Stomach (tissue), 9 donors: ENCODE measurements around the gene JCHAIN. TPM values are rescaled to one million over a fixed set of nuclear protein-coding genes. Genes with fewer than 3 reads are reported as not detected.
A peak's percentile ranks its signal among the peaks of the same experiment; 100 is the strongest.
"Not testable (repeated sequence)": the region's sequence is repeated elsewhere in the genome, so short reads cannot be mapped to it uniquely, and the experiment has no call there.

ENCODE experiments used
- DNase-seq, 2 donors: peaks; one replicate each; pipeline versions ENCODE4 v3.0.0 to v3.0.0-alpha.2; 2013 to 2019
- H3K27ac ChIP-seq, 5 donors: fragments of 200-600 bp in 4 of 5; sonication (generic) in 4 of 5; one replicate each; pipeline ENCODE4 v1.5.1; 2013 to 2019; ENCODE audit warnings: mild to moderate bottlenecking in 1 of 5, moderate library complexity in 1 of 5
- H3K27me3 ChIP-seq, 3 donors: fragments of 200-600 bp; sonication (generic); one replicate each; pipeline ENCODE4 v1.5.1; 2017 to 2019; ENCODE audit warnings: mixed run types in 1 of 3
- H3K36me3 ChIP-seq, 4 donors: fragments of 200-600 bp; sonication (generic); 1 replicate in 3 of 4; 2 replicates in 1 of 4; pipeline ENCODE4 v1.5.1; 2016 to 2019
- H3K4me1 ChIP-seq, 4 donors: fragments of 200-600 bp; sonication (generic); one replicate each; pipeline ENCODE4 v1.5.1; 2016 to 2019
- H3K4me3 ChIP-seq, 4 donors: fragments of 200-600 bp; sonication (generic) in 3 of 4; one replicate each; pipeline ENCODE4 v1.5.1; 2016 to 2019; ENCODE audit warnings: mild to moderate bottlenecking in 1 of 4
- H3K9me3 ChIP-seq, 4 donors: fragments of 200-600 bp; sonication (generic); one replicate each; pipeline ENCODE4 v1.5.1; 2016 to 2019
- EP300 ChIP-seq: sonication (generic); formaldehyde crosslinking; IDR thresholded peaks from one replicate; pipeline ENCODE4 v1.6.1; 2017; ENCODE audit warnings: antibody characterized with exemption
- POLR2A ChIP-seq, 4 donors: fragments of 450-650 bp; IDR thresholded peaks; one replicate each; pipeline ENCODE4 v1.6.1; 2016; ENCODE audit warnings: antibody characterized with exemption in 4 of 4, control low read depth in 2 of 4, mild to moderate bottlenecking in 1 of 4, moderate library complexity in 1 of 4
- POLR2AphosphoS5 ChIP-seq, 3 donors: sonication (generic); formaldehyde crosslinking; IDR thresholded peaks; one replicate each; pipeline ENCODE4 v1.6.1; 2016; ENCODE audit warnings: antibody characterized with exemption in 3 of 3
- WGBS, 5 donors: extraction: QIAGEN DNeasy Blood & Tissue Kit in 3 of 5; methylation state at CpG; one replicate each; pipeline versions ENCODE4 v1.1.5 to v1.1.7; 2013 to 2018; 5-methylcytosine and 5-hydroxymethylcytosine counted together
- intact Hi-C: fragments of 100-400 bp; cut with DNase I; formaldehyde crosslinking; loops from one replicate; pipeline ENCODE4 v1.15.1; 2023; ENCODE audit warnings: low total_unique reads
- polyA plus RNA-seq, 3 donors: library from polyadenylated mRNA; stranded (reverse); fragments of 200-250 nt; gene quantifications; one replicate each; pipeline ENCODE4 v1.2.3, GENCODE V29; 2013
- total RNA-seq, 5 donors: library from RNA; depleted of rRNA; stranded (reverse); fragments of >200 nt; gene quantifications; one replicate each; pipeline versions ENCODE4 v1.1.0 to v1.2.3, GENCODE V29; 2014 to 2016
- TF ChIP-seq, protein P1 (sequence below), 7 experiments: fragments of 450-650 bp in 4 of 7; fragments of 200-600 bp in 3 of 7; sonication (generic) in 3 of 7; IDR thresholded peaks; one replicate each; pipeline ENCODE4 v1.5.1; 2016 to 2019; ENCODE audit warnings: antibody characterized with exemption in 7 of 7, control low read depth in 2 of 7, mild to moderate bottlenecking in 1 of 7
- donor health status: healthy with polysubstance abuse.
- donor health status: Bipolar disorder and iron deficiency.
- donor health status: healthy.

The JCHAIN gene
- total and polyA plus RNA-seq, 8 donors: 5.5 to 284 (median 41.9) TPM

DNA sequence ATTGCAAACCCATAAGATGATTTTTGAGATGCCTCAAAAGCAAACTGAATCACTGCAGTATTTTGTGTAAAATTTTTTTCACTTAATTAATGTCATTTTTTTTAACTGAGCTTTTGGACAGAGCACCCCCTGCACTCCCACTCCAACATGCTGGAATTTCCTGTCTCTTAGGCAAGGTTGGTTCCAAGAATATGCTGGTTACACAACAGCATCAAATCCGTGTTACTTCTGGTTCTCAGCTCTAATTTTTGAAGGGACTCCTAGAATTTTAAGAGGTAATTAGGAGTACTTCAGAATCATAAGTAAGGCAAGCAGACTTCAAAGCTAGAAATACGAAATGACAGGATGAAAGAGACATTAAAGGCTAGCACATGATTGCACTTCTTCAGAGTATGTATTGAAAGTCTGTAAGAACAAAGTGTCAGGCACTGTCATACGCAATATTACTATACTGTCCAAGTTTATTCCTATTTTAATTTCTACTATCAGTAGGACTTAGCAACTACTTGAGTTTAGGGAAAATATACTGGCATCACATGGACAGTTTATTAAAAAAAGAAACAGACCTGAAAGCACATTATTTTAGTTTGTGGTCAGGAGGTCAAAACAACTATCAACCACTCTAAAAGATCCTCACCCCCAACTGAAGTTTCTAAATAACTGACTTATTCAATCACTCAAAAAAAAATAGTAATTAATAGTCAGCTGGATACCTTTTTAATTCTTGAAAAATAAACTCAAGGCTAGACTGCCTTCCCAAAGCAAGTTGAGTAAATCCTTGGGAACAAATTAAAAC, 1.6 kb upstream of the JCHAIN start:
- Histone ChIP-seq H3K27me3 (no peaks in the 10 kb centered on the region), H3K27ac (peak overlapping the region in 1 of 5 donors; percentile 23), H3K4me3 (no peak overlapping the region), H3K9me3 (no peaks in the 10 kb centered on the region), H3K36me3 (no peaks in the 10 kb centered on the region), H3K4me1 (peaks cover 0 to 4% (median 0%) of the 10 kb centered on the region in 4 donors)
- 50 to 76% (median 71%) methylated on average over 3 of the region's 3 CpGs for WGBS, 5 donors
- intact Hi-C loops: no loop called here
- TF ChIP-seq, protein P1, sequence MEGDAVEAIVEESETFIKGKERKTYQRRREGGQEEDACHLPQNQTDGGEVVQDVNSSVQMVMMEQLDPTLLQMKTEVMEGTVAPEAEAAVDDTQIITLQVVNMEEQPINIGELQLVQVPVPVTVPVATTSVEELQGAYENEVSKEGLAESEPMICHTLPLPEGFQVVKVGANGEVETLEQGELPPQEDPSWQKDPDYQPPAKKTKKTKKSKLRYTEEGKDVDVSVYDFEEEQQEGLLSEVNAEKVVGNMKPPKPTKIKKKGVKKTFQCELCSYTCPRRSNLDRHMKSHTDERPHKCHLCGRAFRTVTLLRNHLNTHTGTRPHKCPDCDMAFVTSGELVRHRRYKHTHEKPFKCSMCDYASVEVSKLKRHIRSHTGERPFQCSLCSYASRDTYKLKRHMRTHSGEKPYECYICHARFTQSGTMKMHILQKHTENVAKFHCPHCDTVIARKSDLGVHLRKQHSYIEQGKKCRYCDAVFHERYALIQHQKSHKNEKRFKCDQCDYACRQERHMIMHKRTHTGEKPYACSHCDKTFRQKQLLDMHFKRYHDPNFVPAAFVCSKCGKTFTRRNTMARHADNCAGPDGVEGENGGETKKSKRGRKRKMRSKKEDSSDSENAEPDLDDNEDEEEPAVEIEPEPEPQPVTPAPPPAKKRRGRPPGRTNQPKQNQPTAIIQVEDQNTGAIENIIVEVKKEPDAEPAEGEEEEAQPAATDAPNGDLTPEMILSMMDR (IDR thresholded peaks at IDR 0.05): no peak
- TF ChIP-seq POLR2AphosphoS5 (IDR thresholded peaks at IDR 0.05) (no peak), EP300 (no peak), POLR2A (IDR thresholded peaks at IDR 0.05) (no peak)
- peak in 1 of 2 donors; percentile 15 for DNase-seq

DNA sequence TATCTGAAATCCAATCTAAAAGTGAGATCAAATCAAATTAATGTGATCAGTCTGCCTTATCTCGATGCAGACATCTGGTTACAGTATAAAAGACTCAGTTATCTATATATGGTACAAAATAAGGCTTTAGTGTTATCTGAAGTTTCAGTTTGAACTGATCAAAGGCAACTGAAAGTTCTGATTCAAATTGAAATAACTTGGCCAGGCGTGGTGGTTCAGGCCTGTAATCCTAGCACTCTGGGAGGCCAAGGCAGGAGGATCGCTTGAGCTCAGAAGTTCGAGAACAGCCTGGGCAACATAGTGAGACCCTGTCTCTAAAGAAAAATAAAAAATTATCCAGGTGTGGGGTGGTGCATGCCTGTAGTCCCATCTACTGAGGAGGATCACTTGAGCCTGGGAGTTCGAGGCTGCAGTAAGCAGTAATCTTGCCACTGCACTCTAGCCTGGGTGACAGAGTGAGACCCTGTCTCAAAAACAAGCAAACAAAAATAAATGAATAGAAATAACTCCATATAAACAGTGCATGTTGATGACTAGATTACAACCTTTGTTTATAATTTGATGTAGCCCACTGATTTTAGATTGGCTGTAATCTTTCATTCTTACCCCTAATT, 4.9 kb downstream of the JCHAIN start:
- H3K36me3 ChIP-seq, H3K9me3 ChIP-seq, intact Hi-C loops, H3K4me1 ChIP-seq, H3K4me3 ChIP-seq, H3K27ac ChIP-seq, DNase-seq, H3K27me3 ChIP-seq: not testable (repeated sequence)
- 77 to 84% (median 83%) methylated on average over 5 of the region's 5 CpGs for WGBS, 5 donors

DNA sequence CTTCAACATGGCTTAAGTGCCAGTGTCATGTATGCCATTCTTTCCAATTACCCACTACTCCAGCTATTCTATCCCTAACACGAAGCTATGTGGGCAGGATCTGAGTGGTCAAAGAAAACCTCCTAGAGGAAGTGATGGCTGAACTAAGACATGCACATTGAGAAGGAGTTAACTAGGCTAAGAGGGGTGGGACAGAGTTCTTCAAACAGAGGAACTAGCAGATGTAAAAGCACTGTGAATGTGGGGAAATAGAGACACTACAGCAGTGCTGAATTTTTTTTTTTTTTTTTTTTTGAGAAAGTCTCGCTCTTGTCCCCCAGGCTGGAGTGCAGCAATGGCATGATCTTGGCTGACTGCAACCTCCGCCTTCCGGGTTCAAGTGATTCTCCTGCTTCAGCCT, 6.2 kb downstream of the JCHAIN start:
- TF ChIP-seq POLR2AphosphoS5 (IDR thresholded peaks at IDR 0.05) (no peak), EP300 (no peak), POLR2A (IDR thresholded peaks at IDR 0.05) (no peak)
- TF ChIP-seq, protein P1 (IDR thresholded peaks at IDR 0.05): no peak
- intact Hi-C loops: no loop called here
- H3K4me3 ChIP-seq: no peak overlapping the region
- no peaks in the 10 kb centered on the region for H3K36me3 ChIP-seq
- 83 to 90% (median 89%) methylated on average over 4 of the region's 4 CpGs for WGBS, 5 donors
- no peaks in the 10 kb centered on the region for H3K9me3 ChIP-seq
- H3K27ac ChIP-seq: no peak overlapping the region
- DNase-seq: no peak
- no peaks in the 10 kb centered on the region for H3K4me1 ChIP-seq
- H3K27me3 ChIP-seq: no peaks in the 10 kb centered on the region

DNA sequence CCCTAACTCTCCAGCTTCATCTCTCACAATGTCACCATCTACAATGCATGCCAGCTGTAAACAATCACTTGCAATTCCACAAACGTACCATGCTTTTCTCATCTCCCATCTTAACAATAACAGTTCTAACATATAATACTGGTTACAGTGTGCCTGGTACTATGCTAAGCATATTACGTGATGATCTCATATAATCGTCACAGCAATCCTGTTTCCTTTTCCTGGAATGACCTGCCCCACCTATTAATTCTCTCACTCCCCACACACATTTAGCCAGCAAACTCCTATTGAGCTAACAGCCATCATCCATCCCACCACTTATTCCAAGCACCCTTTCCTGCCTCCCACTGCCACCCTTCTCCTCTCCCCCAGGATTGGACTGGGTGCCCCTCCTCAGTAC, 7.9 kb downstream of the JCHAIN start:
- H3K4me1 ChIP-seq: no peaks in the 10 kb centered on the region
- no peaks in the 10 kb centered on the region for H3K36me3 ChIP-seq
- H3K27me3 ChIP-seq: no peaks in the 10 kb centered on the region
- WGBS, 5 donors: 42 to 68% (median 54%) methylated on average over 3 of the region's 3 CpGs
- no peak for TF ChIP-seq POLR2AphosphoS5 (IDR thresholded peaks at IDR 0.05)
- TF ChIP-seq POLR2A (IDR thresholded peaks at IDR 0.05): no peak
- no peak for TF ChIP-seq EP300
- TF ChIP-seq, protein P1 (IDR thresholded peaks at IDR 0.05): no peak
- H3K27ac ChIP-seq: no peak overlapping the region
- H3K9me3 ChIP-seq: no peaks in the 10 kb centered on the region
- intact Hi-C loops: no loop called here
- no peak for DNase-seq
- no peak overlapping the region for H3K4me3 ChIP-seq

DNA sequence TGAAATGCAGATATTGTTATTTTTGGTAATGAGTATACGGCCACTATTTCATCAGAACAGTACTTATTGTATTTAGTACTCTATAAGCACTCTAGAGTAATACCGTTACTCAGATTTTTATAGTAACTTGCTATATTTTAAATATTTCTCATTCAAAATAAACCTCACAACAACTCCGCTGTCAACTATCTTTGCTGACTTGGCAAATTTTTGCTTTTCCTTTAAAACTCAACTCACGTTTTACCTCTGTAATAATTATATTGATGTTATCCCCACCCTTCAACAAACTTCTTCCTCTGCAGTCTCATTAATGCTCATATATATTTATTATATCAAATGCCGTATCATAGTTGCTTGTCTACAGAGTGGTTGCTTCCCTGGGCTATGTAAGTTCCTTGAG, 9.0 kb downstream of the JCHAIN start:
- Histone ChIP-seq H3K36me3 (no peaks in the 10 kb centered on the region), H3K9me3 (no peaks in the 10 kb centered on the region), H3K4me3 (no peak overlapping the region), H3K27ac (no peak overlapping the region), H3K27me3 (no peaks in the 10 kb centered on the region), H3K4me1 (peaks cover 0 to under 1% (median under 1%) of the 10 kb centered on the region in 4 donors)
- intact Hi-C loops: no loop called here
- 85 to 92% (median 87%) methylated on average over 5 of the region's 5 CpGs for whole genome bisulfite sequencing, 5 donors
- TF ChIP-seq, protein P1 (IDR thresholded peaks at IDR 0.05): no peak
- TF ChIP-seq POLR2A (IDR thresholded peaks at IDR 0.05): no peak
- TF ChIP-seq EP300: no peak
- no peak for TF ChIP-seq POLR2AphosphoS5 (IDR thresholded peaks at IDR 0.05)
- no peak for DNase-seq
